GM18499 (cell line): ENCODE data around the gene MED12L.
A peak's percentile ranks its signal among the peaks of the same experiment; 100 is the strongest.
"Not testable (repeated sequence)": the region's sequence is repeated elsewhere in the genome, so short reads cannot be mapped to it uniquely, and the experiment has no call there.

Experiments used
- ATAC-seq: cut with Tn5 transposase; IDR thresholded peaks from one replicate; pipeline ENCODE4 v1.9.1; 2021; ENCODE audit warnings: moderate number of reproducible peaks; ENCODE audit not compliant: insufficient read depth, unreplicated experiment

Gene MED12L

DNA sequence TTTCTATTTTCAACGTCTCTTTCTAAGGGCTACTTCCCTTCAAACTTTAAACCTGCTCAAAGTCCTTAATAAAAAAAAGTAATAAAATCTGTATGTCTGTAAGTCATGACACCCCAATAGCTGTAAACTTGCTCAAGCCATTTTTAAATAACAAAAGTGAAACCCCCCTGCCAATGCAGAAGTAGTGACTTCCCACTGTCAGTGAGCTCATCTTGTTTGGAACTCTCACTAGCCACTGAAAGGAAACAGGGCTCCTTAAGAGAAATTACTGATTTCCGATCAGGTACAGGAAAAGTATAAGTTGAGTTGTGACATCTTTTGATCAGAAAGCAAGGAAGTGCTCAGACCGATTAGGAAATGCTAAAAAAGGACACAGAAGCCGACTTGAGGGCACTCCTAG lies 145.2 kb downstream of the MED12L start:
- ATAC-seq, result peak; percentile 38

- ATAC-seq, result not testable (repeated sequence)
Observed at GRCh38 chr3:151232403-151232802, 146.9 kb downstream of the MED12L start.

- no peak for ATAC-seq
Observed at GRCh38 chr3:151232991-151233390, 147.5 kb downstream of the MED12L start.

DNA sequence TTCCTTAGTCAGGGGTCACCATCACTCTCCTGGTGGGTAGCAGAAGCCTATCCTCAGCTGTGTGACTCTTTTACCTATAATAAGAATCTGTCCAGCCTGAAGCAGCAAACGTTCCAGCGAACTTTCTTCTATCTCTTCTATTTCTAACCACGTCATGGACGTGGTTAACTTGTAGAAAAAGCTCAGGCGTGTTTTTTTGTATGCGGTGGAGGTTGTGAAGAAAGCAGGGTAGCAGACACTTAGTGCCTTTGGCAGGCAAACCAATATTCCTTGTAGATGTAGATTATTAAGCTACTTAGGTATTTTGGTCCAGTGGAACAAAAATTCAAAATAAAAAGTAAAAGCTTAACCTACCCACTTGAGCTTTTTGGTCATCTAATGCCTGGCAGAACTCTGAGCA lies 149.4 kb downstream of the MED12L start:
- no peak for ATAC-seq

- ATAC-seq, result no peak
Observed at GRCh38 chr3:151236316-151236715, 150.9 kb downstream of the MED12L start.

DNA sequence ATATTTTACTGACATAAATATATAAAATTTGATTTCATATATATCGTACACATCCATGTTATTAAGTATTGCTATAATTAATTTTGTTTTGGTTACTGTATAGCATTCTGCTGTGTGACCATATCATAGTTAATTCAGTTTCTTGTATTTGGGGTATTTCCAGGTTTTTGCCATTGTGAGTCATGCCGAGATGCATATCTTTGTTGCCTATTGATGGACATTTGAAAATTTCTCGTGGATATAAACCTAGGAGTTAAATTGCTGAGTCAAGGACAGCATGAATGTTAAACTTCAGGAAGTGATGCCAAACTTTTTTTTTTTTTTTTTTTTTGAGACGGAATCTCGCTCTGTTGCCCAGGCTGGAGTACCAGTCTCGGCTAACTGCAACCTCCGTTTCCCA lies 151.3 kb downstream of the MED12L start:
- no peak for ATAC-seq

DNA sequence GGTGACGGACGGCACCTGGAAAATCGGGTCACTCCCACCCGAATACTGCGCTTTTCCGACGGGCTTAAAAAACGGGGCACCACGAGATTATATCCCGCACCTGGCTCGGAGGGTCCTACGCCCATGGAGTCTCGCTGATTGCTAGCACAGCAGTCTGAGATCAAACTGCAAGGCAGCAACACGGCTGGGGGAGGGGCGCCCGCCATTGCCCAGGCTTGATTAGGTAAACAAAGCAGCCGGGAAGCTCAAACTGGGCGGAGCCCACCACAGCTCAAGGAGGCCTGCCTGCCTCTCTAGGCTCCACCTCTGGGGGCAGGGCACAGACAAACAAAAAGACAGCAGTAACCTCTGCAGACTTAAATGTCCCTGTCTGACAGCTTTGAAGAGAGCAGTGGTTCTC lies 156.5 kb downstream of the MED12L start:
- not testable (repeated sequence) for ATAC-seq

DNA sequence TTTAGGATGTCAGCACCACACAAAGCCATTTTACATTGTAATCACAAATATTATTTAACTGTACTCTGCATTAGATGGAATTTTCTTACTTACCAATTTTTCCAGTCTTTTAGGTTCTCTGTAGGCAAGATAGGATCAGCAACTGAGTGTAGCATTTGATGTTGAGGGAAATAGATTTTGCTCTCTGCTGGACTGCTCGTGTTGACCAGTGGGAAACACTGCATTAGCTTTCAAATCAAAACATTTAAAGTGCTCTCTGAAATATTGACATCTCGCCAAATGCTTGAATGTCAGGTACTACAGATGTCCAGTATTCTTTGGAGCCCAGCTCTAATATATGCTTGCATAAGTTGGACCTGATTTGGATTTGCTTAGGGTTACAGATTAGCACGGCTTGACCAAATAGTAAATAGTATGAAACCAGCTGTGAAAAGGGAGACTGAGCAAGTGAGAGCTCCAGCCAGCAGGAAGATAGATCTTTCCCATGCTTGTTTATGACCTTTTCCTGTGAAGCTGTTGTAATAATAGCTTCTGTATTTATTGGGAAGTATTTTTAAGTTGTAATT lies 163.4 kb downstream of the MED12L start:
- ATAC-seq, result no peak

GRCh38 chr3:151256749-151257148 lies 171.3 kb downstream of the MED12L start:
- no peak for ATAC-seq

GRCh38 chr3:151259664-151260063 lies 174.2 kb downstream of the MED12L start:
- ATAC-seq, result no peak

GRCh38 chr3:151262871-151263525 lies 177.5 kb downstream of the MED12L start:
- no peak for ATAC-seq

DNA sequence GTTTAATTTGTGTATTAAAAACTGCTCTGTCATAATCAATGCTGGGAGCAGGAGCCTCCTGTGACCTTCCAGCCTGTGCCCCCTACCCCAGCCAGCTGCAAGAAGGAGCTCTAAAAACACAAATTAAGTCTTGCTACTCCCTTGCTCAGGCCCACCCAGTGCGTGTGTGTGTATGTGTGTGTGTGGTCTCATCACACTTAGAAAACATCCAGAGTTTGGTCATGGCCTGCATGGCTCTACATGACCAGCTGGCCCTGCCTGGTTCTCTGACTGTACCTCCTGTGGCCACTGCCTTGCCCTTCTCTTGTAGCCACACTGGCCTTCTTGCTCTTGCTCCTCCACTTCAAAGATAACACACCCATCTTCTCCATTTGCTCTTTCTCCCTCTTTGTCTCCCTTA lies 179.1 kb downstream of the MED12L start:
- no peak for ATAC-seq

- ATAC-seq, result no peak
Observed at GRCh38 chr3:151265166-151265565, 179.7 kb downstream of the MED12L start.

GRCh38 chr3:151265866-151266265 lies 180.4 kb downstream of the MED12L start:
- peak; percentile 80 for ATAC-seq

DNA sequence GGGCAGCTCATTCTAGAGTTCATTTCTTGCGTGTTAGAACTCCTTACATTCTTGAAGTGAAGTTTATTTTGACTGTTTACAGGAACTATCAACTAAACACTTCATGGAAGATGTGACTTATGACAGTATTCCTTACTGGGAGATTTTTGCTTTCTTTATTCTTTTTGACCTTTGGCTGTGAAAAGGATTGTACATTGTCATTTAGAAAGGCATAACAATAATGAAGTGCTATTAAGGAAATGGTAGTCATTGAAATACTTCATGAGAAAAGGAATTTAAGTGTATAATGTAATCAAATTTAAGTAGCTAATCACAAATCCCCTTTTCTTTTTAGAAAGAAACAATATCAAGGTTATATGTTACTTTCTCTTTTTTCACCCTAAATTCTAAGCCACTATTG lies 181.6 kb downstream of the MED12L start:
- ATAC-seq, result no peak

GRCh38 chr3:151268267-151269235 lies 183.1 kb downstream of the MED12L start:
- peak; percentile 54 for ATAC-seq

- ATAC-seq, result no peak
Observed at GRCh38 chr3:151269631-151270030, 184.2 kb downstream of the MED12L start.

DNA sequence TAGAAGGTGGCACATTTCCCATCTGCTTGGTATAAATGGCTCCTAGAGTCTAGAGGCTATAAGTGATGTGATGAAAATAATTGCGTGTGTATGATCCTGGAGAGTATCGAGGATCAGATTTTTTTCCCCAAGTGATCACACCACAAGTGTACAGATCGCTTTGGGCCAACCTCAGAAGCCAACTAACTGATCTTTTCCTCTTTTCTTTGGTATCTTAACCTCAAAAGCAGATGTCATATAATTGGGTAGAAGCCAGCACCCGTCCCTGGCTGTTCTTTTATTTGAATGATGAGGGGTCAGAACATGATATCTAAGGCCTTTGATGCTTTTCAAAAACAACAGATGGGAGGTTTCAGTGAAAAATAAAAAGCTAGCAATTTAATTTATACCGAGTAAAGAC lies 189.6 kb downstream of the MED12L start:
- ATAC-seq, result no peak

- ATAC-seq, result no peak
Observed at GRCh38 chr3:151276038-151276686, 190.7 kb downstream of the MED12L start.

DNA sequence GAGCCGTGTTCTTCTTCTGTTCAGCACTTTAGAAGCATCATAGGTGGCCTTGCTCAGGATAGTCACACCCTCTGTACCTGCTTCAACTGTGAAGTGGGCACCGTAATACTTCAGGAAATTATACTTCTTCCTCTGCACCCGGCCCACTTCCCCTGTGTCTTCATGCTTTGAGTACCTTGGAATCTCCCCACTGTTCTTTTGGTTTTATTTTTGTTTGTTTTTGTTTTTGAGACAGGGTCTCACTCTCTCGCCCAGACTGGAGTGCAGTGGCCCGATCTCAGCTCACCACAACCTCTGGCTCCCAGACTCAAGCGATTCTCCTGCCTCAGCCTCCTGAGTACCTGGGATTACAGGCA lies 191.2 kb downstream of the MED12L start:
- ATAC-seq, result no peak

GRCh38 chr3:151278230-151278629 lies 192.8 kb downstream of the MED12L start, which contains the start of gene P2RY14:
TSS of gene P2RY14 (minus strand) at chr3:151278542. CDS start at chr3:151214316, 64,226 bp downstream.
- no peak for ATAC-seq
